Natural killer cell (primary cell): ENCODE data around the gene OS9. TPM values are rescaled to one million over a fixed set of nuclear protein-coding genes. Genes with fewer than 3 reads are reported as not detected.
A peak's percentile ranks its signal among the peaks of the same experiment; 100 is the strongest.

Experiments used
- ATAC-seq, 3 donors: fragments of 150-1000 bp in 2 of 3; fragments of 200-7000 bp in 1 of 3; cut with Tn5 transposase; 1 replicate in 1 of 3; 2 replicates in 2 of 3; pipeline ENCODE4 v1.10.0; 2021; ENCODE audit warnings: mild to moderate bottlenecking in 2 of 3, moderate library complexity in 2 of 3
- DNase-seq, 2 donors: peaks; one replicate each; pipeline versions ENCODE4 v3.0.0 to v3.0.0-alpha.2; 2013 to 2021; ENCODE audit warnings: mixed read lengths in 1 of 2
- H3K27ac ChIP-seq: one replicate; pipeline ENCODE4 v1.5.1; 2013; ENCODE audit warnings: mild to moderate bottlenecking, low read length
- H3K27me3 ChIP-seq: one replicate; pipeline ENCODE4 v1.6.1; 2013; ENCODE audit warnings: low read length; ENCODE audit not compliant: control insufficient read depth, insufficient read depth
- H3K36me3 ChIP-seq: one replicate; pipeline ENCODE4 v1.6.1; 2013; ENCODE audit warnings: low read length; ENCODE audit not compliant: control insufficient read depth, insufficient read depth
- H3K4me1 ChIP-seq: one replicate; pipeline ENCODE4 v1.6.1; 2013; ENCODE audit warnings: low read length; ENCODE audit not compliant: control insufficient read depth, insufficient read depth
- H3K4me3 ChIP-seq: one replicate; pipeline ENCODE4 v1.5.1; 2013; ENCODE audit warnings: low read length
- H3K9me3 ChIP-seq: one replicate; pipeline ENCODE4 v1.6.1; 2013; ENCODE audit warnings: low read length; ENCODE audit not compliant: control insufficient read depth, insufficient read depth
- H3K27ac Mint-ChIP-seq, 2 donors: one replicate each; pipeline ENCODE4 v1.8.0; 2022; ENCODE audit warnings: mild to moderate bottlenecking in 2 of 2, mixed read lengths in 2 of 2, moderate library complexity in 1 of 2
- H3K27me3 Mint-ChIP-seq, 2 donors: one replicate each; pipeline ENCODE4 v1.8.0; 2022; ENCODE audit warnings: low read depth in 2 of 2, mixed read lengths in 2 of 2
- H3K36me3 Mint-ChIP-seq: one replicate; pipeline ENCODE4 v1.8.0; 2022; ENCODE audit warnings: mixed read lengths
- H3K4me1 Mint-ChIP-seq, 2 donors: one replicate each; pipeline ENCODE4 v1.8.0; 2022; ENCODE audit warnings: mixed read lengths in 2 of 2
- H3K4me3 Mint-ChIP-seq: one replicate; pipeline ENCODE4 v1.8.0; 2022; ENCODE audit warnings: mild to moderate bottlenecking, moderate library complexity, mixed read lengths
- H3K9me3 Mint-ChIP-seq, 2 donors: one replicate each; pipeline ENCODE4 v1.8.0; 2022; ENCODE audit warnings: mixed read lengths in 2 of 2
- CTCF ChIP-seq: fragments of 200-600 bp; IDR thresholded peaks from one replicate; pipeline ENCODE4 v1.8.0; 2022; ENCODE audit warnings: antibody characterized with exemption
- WGBS: methylation state at CpG from one replicate; pipeline ENCODE4 v1.1.7; 2013; ENCODE audit warnings: missing lambda C conversion rate; ENCODE audit not compliant: insufficient coverage; 5-methylcytosine and 5-hydroxymethylcytosine counted together
- intact Hi-C: fragments of 100-400 bp; cut with micrococcal nuclease; formaldehyde crosslinking; loops from one replicate; pipeline ENCODE4 v1.14.2; 2022
- total RNA-seq, 4 donors: library from RNA; stranded (reverse); fragments of 120-200 nt in 1 of 4; gene quantifications; one replicate each; pipeline versions ENCODE4 v1.2.3 to v1.2.4, GENCODE V29; 2013 to 2022

OS9 gene
- total RNA-seq, 3 donors from 2014 or later (not counting 1 experiment from before 2014, with no cell fraction given): 185 to 221 (median 198) TPM

GRCh38 chr12:57722716-57723629 lies 29.0 kb downstream of the OS9 start:
- H3K9me3 ChIP-seq: no peaks in the 10 kb centered on the region
- Mint-ChIP-seq H3K27me3 (no peaks in the 10 kb centered on the region), H3K9me3 (no peaks in the 10 kb centered on the region), H3K27ac (peak overlapping the region; percentile 58 to 74), H3K4me1 (peaks cover 17 to 19% of the 10 kb centered on the region in 2 donors), H3K4me3 (no peak overlapping the region), H3K36me3 (peaks cover 9% of the 10 kb centered on the region)
- DNase-seq: no peak
- 90% methylated on average over 11 of the region's 11 CpGs for WGBS
- peaks cover 6% of the 10 kb centered on the region for H3K4me1 ChIP-seq
- no peak for ATAC-seq
- TF ChIP-seq CTCF: no peak
- peaks cover 57% of the 10 kb centered on the region for H3K36me3 ChIP-seq
- no peak overlapping the region for H3K27ac ChIP-seq
- no peak overlapping the region for H3K4me3 ChIP-seq
- intact Hi-C loops: no loop called here
- no peaks in the 10 kb centered on the region for H3K27me3 ChIP-seq

DNA sequence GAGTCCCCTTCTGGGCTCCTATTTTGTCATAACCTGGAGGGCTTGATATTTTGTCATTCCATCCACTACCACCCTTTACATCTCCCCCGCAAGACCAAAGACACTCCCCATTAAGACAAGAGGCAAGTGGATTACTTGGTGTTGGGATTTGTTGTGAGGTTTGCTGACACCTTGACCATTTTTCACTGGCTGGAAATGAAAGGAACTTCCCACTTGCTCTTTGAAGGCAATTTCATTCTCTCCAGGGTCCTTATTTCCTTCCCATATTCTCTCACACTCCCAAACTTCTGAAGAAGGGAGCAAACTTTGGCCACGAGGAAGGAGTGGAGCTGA lies 29.7 kb downstream of the OS9 start:
- Histone ChIP-seq H3K9me3 (no peaks in the 10 kb centered on the region), H3K4me3 (no peak overlapping the region), H3K36me3 (peaks cover 55% of the 10 kb centered on the region), H3K27ac (no peak overlapping the region), H3K27me3 (no peaks in the 10 kb centered on the region), H3K4me1 (peaks cover 6% of the 10 kb centered on the region)
- ATAC-seq (no peak), DNase-seq (peak in 1 of 2 donors; percentile 3)
- peaks cover 17 to 19% of the 10 kb centered on the region in 2 donors for H3K4me1 Mint-ChIP-seq
- intact Hi-C loops: no loop called here
- peaks cover 9% of the 10 kb centered on the region for H3K36me3 Mint-ChIP-seq
- H3K9me3 Mint-ChIP-seq: no peaks in the 10 kb centered on the region
- no peaks in the 10 kb centered on the region for H3K27me3 Mint-ChIP-seq
- no peak for TF ChIP-seq CTCF
- H3K4me3 Mint-ChIP-seq: no peak overlapping the region
- H3K27ac Mint-ChIP-seq: peak overlapping the region; percentile 58 to 74
- WGBS: no CpG with 5 or more reads among the region's 2 CpGs

DNA sequence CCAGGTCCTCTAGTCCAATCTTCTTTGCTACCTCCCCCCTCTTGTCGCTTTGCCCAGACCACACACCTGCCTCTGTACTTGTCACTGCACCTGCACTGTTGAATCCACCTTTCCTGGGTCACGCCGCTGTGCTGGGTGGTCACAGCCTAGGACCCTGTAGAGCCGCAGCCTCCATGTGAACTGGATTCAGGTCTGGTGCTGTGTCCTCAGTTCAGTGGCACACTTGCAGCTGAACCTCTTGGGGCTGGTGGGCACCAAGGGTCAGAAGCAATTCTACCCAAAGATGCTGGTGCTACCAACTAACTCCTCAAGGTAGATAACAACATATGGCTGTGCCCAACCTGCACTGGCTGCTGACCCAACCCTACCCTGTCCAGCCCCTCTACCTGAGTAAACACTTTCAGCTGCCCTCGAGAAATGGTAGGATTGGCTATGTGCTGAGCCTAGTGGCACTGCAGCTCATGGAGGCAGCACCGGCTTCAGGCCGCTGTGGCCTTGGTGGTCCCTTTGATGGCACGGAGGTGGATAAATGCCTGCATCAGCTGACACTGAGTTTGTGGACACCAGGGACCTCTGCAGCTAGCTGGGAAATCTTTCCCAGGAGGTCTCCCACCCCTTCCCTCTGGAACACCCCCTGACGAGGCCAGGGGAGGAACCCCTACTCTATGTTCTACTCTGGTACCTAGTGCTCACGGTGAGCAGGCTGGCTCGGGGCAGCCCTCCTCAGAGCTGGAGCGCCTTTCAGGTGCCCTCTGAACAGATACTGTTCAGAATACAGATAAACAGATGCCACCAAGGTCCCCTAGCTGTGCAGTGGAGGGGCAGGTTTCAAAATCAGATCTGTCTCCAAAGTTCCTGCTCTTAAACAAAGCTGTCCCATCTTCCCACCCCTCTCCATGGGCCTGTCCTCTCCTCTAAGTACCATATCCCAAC lies 30.3 kb downstream of the OS9 start:
- DNase-seq (peak in 1 of 2 donors; percentile 12), ATAC-seq (no peak)
- H3K27me3 Mint-ChIP-seq: no peaks in the 10 kb centered on the region
- WGBS: 94% methylated on average over 12 of the region's 12 CpGs
- no peak for TF ChIP-seq CTCF
- Histone ChIP-seq H3K4me1 (peaks cover 6% of the 10 kb centered on the region), H3K27me3 (no peaks in the 10 kb centered on the region), H3K36me3 (peaks cover 53% of the 10 kb centered on the region), H3K27ac (no peak overlapping the region), H3K9me3 (no peaks in the 10 kb centered on the region), H3K4me3 (no peak overlapping the region)
- H3K4me1 Mint-ChIP-seq: peaks cover 17 to 19% of the 10 kb centered on the region in 2 donors
- H3K9me3 Mint-ChIP-seq: no peaks in the 10 kb centered on the region
- H3K36me3 Mint-ChIP-seq: peaks cover 5% of the 10 kb centered on the region
- no peak overlapping the region for H3K4me3 Mint-ChIP-seq
- intact Hi-C loops: no loop called here
- H3K27ac Mint-ChIP-seq: peak overlapping the region; percentile 58 to 74
